GM19193 (cell line): ENCODE measurements around the gene SMARCA5.

Experiments
- POLR2A ChIP-seq: IDR thresholded peaks from 4 replicates; pipeline ENCODE4 v1.6.1; 2011; ENCODE audit not compliant: insufficient read depth, insufficient read length; ENCODE audit errors: extremely low read depth

Gene SMARCA5

DNA sequence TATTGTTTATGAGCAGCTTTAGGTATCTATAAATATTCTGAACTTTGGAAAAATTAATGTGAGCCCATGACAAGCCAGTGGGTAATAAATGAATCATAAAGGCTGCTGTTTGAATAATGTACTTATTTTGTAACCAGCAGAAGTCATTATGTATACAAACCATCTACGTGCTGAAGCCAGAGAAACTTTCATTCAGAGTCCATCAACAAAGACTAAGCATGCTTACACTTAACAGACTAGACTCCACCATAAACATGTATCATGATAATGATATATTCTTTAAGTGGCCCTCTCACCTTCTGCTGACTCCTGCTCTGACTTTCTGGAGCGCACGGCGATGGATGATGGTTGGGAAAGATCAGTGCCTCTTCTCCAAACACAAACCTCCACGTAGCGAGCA, 72.0 kb downstream of the SMARCA5 start:
- TF ChIP-seq POLR2A, result no peak

DNA sequence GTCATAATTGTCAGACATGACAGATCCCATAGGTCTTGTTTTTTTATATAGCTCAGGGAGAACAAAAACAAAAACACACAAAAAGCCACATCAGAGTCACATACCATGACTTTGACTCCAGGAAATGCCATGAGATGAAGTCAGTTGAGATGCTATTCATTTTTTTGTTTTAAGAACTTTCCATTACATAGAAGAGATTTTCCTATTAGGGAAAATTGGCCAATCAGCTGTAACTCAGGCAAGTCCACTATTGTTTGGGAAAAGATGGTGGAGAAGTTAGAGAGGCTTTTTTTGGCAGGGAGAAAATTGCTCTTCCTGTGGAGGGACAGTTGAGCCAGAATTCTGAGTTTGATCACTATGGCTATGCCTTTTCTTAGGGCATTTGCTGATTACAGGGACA, 72.6 kb downstream of the SMARCA5 start:
- no peak for TF ChIP-seq POLR2A

DNA sequence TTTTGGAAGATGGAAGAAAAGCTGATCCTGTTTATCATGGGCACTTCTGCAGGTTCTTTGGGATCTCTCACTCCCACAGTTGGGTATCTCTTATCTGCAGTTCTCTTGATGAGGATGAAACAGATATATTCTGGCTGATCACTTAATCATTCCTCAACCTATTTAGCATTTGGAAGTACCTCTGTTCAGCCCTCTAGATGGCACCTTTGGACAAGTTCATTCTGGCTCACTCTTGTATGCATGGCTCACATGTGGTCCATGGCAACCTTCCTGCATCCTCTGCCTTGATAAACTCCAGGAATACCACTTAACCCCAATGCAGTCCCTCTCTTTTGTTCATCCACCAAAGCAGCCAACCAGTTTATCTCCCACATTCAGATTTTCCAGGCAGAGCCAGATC, 74.2 kb downstream of the SMARCA5 start:
- no peak for TF ChIP-seq POLR2A

DNA sequence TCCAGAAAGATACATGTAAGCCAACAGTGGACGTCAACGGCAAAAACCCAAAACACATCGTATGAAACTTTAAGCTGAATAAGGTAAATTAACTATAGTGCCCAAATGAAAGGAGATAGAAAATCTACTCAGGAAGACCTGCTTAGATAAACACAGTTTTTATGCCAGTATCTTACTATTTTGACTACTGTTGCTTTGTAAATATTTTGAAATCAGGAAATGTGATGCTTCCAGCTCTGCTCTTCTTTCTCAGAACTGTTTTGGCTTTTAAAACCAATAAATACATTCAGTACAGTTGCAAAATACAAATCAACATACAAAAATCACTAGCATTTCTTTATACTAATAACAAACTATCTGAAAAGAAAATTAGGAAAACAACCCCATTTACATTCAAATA, 83.8 kb downstream of the SMARCA5 start:
- no peak for TF ChIP-seq POLR2A

DNA sequence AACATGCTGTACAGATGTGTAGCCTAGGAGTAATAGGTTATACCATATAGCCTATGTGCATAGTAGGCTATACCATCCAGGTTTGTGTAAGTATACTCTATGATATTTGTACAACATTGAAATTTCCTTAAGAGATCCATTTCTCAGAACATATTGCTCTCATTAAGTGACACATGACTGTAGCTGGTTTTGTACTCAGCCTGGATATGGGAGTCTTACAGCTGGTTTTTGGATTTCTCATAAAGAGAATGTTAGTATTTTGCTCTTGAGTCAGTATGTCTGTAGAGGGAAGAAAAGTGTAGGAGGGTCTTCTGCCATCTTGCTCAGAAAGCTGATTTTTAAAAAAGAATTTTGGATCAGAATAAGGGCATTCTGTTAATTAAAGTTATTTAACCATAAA, 85.3 kb downstream of the SMARCA5 start:
- TF ChIP-seq POLR2A, result no peak

DNA sequence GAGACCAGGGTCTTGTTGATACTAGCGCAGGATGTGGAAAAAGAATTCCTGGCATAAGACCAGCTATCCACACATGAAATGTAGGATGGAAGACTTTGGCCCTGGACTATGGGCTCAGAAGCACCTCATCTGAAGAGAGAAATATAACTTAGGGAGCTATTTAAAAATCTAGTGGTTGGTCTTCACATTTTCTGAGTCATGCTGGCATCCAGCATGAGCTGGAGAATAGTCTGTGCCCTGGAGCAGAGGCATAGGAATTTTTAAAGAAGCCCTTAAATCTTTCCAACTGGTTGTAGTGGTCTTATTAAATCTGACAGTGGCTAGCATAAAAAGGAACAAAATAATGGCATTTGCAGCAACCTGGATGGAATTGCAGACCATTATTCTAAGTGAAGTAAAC, 86.3 kb downstream of the SMARCA5 start:
- TF ChIP-seq POLR2A, result no peak

DNA sequence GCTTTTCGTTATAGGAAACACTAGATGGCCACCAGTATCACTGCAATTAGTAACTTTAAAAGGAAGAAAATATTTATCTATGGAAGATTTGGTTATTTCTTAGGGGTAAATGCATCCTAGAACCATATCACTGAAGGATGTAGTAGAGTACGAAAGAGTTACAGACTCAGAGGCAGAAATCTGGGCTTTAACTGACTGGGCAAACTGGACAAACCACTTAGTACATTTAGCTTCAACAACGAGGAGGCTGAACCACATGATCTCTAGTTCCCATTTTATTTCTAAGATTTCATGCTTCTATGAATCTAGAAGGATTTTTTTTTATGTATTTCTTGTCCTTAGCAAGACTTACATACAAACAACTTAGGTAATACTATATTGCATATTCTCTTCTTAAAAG, 93.0 kb downstream of the SMARCA5 start:
- TF ChIP-seq POLR2A, result no peak
